GM18519 (cell line): ENCODE results near the gene BTRC.

ENCODE experiments used
- ATAC-seq: cut with Tn5 transposase; IDR thresholded peaks from one replicate; pipeline ENCODE4 v1.9.1; 2021; ENCODE audit warnings: mild to moderate bottlenecking, moderate library complexity; ENCODE audit not compliant: unreplicated experiment, low FRiP score

The BTRC gene

GRCh38 chr10:101468159-101468558, 114.2 kb downstream of the BTRC start:
- no peak for ATAC-seq

DNA sequence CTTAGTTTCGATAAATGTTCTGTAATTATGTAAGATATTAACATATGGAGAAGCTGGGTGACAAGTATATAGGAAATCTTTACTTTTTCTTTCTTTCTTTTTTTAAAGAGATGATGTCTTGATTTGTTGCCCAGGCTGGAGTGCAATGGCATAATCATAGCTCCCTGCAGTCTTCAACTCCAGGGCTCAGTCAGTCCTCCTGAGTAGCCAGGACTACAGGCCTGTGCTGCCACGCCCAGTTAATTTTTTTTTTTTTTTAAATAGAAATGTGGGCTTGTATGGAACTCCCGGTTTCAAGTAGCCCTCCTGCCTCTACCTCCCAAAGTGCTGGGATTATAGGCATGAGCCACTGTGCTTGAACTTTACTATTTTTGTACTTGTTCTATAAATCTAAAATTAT, 122.4 kb downstream of the BTRC start:
- ATAC-seq, result no peak

DNA sequence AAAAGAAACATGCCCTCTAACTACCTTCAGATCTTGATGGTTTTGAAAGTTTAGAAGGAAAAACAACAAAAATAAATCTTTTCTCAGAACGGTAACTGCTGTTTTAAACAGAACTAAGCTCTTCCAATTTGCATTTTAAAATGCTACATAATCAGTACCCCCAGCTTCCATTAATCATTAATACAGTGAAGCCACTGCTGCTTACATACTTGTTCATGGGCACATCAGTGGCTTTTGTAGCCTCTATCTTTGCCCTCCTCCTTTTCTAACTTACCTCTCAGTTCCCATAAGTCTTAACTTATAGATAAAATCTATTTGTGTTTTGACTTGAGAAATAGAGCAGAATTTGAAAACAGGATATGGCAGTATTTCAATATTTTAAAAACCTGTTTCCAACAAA, 125.0 kb downstream of the BTRC start:
- no peak for ATAC-seq

DNA sequence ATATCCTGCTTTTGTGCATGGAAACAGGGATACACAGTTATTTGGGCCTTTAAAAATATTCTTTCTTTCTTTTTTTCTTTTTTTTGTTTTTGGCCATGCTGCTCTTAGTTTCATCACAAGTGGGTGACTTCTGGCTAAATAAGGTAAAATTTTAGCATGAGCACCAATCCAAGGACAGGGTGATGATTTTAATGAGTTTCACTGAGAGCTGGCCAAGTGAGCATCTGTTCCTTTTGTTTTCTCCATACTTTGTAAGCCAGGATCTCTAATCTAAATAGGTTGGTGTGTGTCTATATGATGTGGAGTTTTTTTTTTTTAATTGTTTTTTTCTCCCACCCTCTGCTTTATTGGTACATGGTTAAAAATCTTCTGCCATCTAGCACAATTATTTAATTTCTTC, 127.3 kb downstream of the BTRC start:
- no peak for ATAC-seq

GRCh38 chr10:101482568-101482967, 128.6 kb downstream of the BTRC start:
- no peak for ATAC-seq

DNA sequence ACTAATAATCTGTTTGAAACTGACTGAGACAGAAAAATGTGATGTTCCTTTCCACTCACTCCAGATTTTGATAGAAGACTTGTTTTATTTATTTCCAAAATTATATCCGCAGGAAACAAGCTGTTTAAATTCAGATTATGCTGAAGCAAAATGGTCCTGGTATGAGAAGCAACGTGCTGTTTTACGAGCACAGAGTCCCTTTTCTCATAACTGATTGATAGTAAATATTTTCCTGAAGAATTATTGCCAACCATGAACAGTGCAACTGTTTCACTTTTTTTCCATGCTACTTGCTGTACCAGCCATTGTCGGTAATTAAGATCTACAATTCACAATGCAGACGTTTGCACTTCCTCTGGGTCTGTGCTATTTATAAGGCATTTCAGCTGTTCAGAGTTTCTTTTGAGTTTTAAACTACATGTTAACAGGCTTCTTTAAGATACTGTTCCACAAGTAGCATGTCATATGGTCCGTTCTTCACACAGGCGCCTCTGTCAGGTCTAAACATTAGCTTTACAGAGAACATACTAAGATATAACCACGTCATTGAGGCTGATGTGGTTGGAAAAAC, 130.3 kb downstream of the BTRC start:
- ATAC-seq, result no peak

- ATAC-seq, result no peak
Observed at GRCh38 chr10:101485207-101485606, 131.2 kb downstream of the BTRC start.

DNA sequence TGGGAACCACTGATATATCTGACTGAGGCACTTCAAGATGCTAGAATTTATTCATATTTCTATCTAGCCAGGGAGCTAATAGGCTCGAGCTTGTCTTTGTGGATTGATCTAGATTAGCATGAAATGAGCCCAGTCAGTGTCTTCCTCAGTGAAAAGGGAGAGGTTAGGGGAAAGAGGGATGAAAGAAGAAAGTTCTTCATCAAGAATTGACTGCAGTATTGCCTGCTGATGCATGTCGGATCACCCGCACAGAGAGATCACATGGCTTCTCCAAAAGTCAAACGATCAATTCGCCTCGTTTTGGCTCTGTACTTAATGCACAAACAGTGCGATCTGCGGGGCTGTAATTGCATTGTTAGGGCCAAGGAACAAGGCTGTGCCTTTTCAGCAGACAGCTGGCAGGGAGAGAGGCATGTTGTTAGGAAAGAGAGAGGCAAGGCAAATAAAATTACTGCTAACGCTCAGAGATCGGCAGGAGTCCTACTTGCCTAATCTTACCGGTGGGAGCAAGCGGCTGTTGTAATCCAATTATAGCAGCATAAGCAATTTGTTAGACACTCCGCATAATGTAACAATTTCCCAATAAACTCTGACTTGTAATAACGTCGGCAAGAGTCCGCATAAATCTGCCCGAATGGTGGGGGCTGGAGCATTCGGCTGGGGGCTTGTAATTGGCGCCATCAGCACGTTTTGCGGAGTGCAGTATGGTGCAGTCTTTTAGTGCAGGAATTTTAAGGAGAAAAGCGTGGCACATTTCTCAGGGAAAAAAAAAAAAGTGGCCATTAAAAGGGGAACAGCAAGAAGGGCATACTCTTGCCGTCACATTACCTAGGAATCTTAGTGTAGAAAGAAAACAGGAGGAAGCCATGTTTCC, 132.0 kb downstream of the BTRC start:
- no peak for ATAC-seq

- no peak for ATAC-seq
Observed at GRCh38 chr10:101487399-101487798, 133.4 kb downstream of the BTRC start.

- ATAC-seq, result no peak
Observed at GRCh38 chr10:101489355-101489754, 135.4 kb downstream of the BTRC start.

DNA sequence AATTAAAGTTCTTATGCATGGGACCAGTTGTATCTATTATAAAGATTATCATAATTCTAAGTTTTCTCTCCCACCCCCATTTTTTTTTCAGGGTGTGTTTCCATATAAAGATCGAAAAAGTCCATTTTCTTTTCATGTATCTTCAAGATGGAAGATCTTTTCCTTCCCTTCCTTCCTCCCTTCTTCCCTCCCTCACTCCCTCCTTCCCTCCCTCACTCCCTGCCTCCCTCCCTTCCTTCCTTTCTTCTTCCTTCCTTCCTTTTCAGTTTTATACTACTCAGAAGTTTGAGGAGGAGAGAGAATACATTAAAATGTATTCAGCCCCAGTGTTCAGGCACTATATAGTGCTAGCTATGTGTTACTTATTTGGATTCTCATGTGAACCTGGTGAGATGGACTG, 136.1 kb downstream of the BTRC start:
- ATAC-seq, result no peak

GRCh38 chr10:101492205-101492604, 138.2 kb downstream of the BTRC start:
- ATAC-seq, result no peak

DNA sequence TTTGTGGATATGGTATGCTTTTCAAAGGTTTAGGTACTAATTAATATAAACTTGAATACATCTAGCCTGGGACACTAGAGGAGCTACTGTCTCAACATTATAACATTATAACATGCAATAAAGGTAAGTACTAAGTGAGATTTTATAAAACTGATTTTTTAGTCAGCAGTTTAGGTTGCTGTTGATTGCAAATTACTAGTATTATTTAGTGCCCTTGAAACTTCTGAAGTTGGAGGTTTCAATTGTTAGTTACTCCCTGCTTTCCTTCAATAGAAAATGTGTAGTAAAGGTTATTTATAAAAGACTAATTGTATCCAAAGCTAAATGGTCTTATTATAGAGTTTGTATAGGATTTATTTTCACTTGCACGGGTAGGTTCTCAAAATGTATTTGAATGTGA, 138.8 kb downstream of the BTRC start:
- ATAC-seq, result no peak

DNA sequence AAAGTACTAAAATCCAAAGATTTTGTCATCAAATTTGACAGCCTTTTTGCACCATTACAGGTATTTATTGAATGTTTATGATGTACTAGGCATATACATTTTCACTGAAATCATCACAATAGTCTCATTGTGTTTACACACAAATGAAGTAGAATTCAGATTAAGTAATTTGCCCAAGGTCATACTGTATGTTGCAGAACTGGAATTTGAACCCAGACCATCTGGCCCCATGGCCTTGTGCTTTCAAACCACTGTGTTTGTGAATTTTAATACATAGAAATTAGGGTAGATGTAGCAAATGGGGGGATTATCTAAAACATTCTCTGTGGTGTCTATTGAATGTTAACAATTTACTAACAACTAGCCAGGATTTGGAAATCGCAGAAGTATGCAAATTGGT, 139.3 kb downstream of the BTRC start:
- no peak for ATAC-seq

DNA sequence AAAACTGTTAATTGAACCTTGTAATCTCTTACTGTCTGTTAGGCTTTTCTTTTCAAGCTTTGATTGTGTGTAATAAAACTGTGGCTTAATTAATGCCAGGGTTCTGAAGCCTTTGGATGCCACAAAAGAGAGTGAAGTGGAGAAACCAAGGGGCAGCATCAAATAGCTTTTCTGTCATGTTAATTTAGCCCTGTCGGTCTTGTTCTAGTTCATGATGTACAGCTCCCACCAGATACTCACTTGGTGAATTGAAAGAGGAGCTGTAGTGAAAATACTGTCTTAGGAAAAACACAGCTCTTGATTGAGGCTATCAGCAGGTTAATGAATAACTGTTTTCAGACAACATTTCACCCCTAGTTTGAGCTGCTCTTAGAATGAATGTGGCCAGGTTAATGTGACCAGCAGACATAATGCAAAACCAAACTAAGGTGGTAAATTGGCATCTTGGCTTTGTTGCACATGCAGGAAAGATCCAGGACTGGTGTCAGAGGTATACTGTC, 139.9 kb downstream of the BTRC start:
- ATAC-seq, result no peak

GRCh38 chr10:101494650-101495049, 140.7 kb downstream of the BTRC start:
- no peak for ATAC-seq

DNA sequence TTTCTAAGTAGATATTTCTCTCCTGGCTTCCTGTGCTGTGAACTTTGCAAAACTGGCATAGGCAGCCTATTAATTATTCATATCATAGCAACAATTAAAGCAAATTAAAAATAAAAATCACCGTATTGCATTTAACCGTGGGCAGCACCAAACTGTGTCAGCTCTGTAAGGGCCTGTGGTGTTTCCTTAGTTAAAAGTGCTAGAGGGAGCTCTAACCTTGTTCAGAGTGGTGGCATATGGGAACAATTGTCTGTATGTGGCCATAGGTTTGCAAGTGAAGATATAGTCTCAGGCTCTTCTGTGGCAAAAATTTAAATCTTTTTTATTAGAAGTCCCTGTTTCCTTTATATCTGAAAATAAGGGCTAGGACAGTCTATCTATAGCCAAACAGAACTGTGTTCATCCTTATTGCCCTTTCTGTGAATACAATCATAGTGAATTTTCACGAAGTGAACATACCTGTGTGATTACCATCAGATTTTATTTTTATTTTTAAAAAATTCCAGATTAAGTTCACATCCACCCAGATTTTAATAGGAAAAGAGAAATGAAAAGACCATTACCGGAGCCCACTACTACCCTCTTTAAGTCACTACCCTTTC, 141.5 kb downstream of the BTRC start:
- no peak for ATAC-seq

- no peak for ATAC-seq
Observed at GRCh38 chr10:101504438-101504837, 150.5 kb downstream of the BTRC start.

DNA sequence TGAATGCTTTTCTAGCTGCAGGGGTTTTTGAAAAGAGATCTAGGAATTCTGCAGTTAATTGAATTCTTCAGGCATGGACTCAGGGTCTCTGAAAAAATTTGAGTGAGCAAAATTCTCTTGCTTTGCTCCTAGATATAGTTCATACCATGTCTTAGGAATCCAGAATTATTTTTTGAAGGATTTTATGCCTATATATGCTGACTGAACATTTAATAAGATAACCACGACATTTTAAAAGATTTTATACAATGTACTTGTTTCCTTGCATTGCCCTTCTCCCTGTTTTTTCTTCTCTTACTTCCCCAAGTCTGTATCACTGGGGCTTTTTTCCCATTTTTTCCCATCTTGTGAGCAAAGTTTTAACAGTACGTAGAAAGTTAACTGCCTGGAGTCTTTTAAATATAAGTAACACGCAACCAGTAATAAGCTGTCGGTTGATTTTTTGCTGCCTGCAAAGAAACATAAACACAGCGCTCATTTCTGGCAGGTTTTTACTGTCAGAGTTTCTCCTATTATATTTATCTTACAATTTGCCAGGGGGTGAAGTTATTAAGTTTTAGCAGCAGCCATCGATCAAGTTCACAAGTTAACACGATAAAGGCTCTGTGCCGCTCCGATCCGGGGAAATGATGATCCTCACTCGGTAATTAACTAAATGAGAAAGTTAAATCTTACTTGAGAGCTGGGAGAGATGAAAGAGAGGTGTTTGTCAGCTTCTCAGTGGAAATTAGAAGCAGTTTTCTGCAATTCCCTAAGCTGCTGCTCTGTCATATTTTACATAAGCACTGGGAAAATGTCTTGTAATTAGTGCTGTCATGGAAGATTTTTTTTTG, 153.1 kb downstream of the BTRC start:
- ATAC-seq, result no peak

- ATAC-seq, result no peak
Observed at GRCh38 chr10:101507828-101508227, 153.9 kb downstream of the BTRC start.

DNA sequence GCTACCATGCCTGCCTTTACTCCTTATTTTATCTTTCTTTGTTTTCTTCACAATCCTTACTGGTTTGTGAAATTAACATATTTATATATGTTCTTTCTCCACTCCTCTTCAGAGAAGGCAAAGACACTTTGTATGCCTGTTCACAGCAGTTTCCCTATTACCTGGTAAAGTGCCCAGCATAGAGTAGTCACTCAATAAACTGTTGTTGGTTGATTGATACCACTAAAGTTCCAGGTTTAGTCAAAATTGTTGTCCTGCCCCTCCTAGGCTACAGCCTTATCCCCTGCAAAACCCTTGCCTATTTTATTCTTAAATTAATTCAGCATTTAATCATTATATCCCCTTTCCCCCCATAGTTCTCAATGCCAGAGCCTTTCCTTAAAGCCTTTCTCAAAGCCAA, 158.0 kb downstream of the BTRC start:
- ATAC-seq, result no peak
